HS-5 (cell line): ENCODE data around the gene KLHL42.
"Not testable (repeated sequence)": the region's sequence is repeated elsewhere in the genome, so short reads cannot be mapped to it uniquely, and the experiment has no call there.

ENCODE experiments used
- DNase-seq: peaks from one replicate; pipeline ENCODE4 v3.0.0-alpha.2; 2012; ENCODE audit warnings: low read depth

The KLHL42 gene

GRCh38 chr12:27779920-27780611 lies at the start of gene KLHL42, which contains the start of gene MANSC4:
Gene KLHL42 (plus strand): TSS chr12:27780233. CDS start chr12:27780331, 98 bp downstream.
Gene MANSC4 (minus strand): TSS chr12:27780236. CDS start chr12:27771276, 8,960 bp downstream.
- DNase-seq: no peak

- DNase-seq: no peak
Measured at GRCh38 chr12:27732281-27732680, 47.8 kb upstream of the KLHL42 start.

- peak; percentile 26 for DNase-seq
Measured at GRCh38 chr12:27733052-27733656, 46.9 kb upstream of the KLHL42 start.

GRCh38 chr12:27733791-27734190 lies 46.2 kb upstream of the KLHL42 start:
- no peak for DNase-seq

GRCh38 chr12:27734321-27734720 lies 45.7 kb upstream of the KLHL42 start:
- DNase-seq: not testable (repeated sequence)

- DNase-seq: no peak
Measured at GRCh38 chr12:27743601-27744000, 36.4 kb upstream of the KLHL42 start.

GRCh38 chr12:27745734-27746133 lies 34.3 kb upstream of the KLHL42 start:
- not testable (repeated sequence) for DNase-seq

GRCh38 chr12:27747111-27747820 lies 32.8 kb upstream of the KLHL42 start:
- no peak for DNase-seq

GRCh38 chr12:27751386-27752047 lies 28.5 kb upstream of the KLHL42 start:
- no peak for DNase-seq

- DNase-seq: no peak
Measured at GRCh38 chr12:27754795-27755194, 25.2 kb upstream of the KLHL42 start.

GRCh38 chr12:27756670-27757195 lies 23.3 kb upstream of the KLHL42 start:
- DNase-seq: no peak

- DNase-seq: no peak
Measured at GRCh38 chr12:27762757-27763156, 17.3 kb upstream of the KLHL42 start.

- no peak for DNase-seq
Measured at GRCh38 chr12:27766587-27766986, 13.4 kb upstream of the KLHL42 start.

- no peak for DNase-seq
Measured at GRCh38 chr12:27769142-27769673, 10.8 kb upstream of the KLHL42 start.

GRCh38 chr12:27771481-27772327 lies 8.3 kb upstream of the KLHL42 start:
- no peak for DNase-seq

GRCh38 chr12:27772328-27773049 lies 7.5 kb upstream of the KLHL42 start:
- DNase-seq: no peak

GRCh38 chr12:27777141-27777540 lies 2.9 kb upstream of the KLHL42 start:
- no peak for DNase-seq

- no peak for DNase-seq
Measured at GRCh38 chr12:27778206-27778605, 1.8 kb upstream of the KLHL42 start.

GRCh38 chr12:27779416-27779919 lies 565 bp upstream of the KLHL42 start:
- no peak for DNase-seq
